Vagina (tissue), 2 donors: ENCODE results near the gene PPP2R3A. TPM values are rescaled to one million over a fixed set of nuclear protein-coding genes. Genes with fewer than 3 reads are reported as not detected.

ENCODE experiments used
- DNase-seq, 2 donors: peaks; one replicate each; pipeline ENCODE4 v3.0.0-alpha.2; 2017; ENCODE audit errors: extremely low spot score in 2 of 2
- H3K27ac ChIP-seq: fragments of 200-600 bp; sonication (generic); one replicate; pipeline ENCODE4 v1.5.1; 2019
- H3K27me3 ChIP-seq: fragments of 200-600 bp; sonication (generic); one replicate; pipeline ENCODE4 v1.5.1; 2019
- H3K36me3 ChIP-seq, 2 donors: fragments of 200-600 bp; sonication (generic); one replicate each; pipeline ENCODE4 v1.5.1; 2017 to 2019
- H3K4me1 ChIP-seq: fragments of 200-600 bp; sonication (generic); one replicate; pipeline ENCODE4 v1.5.1; 2019
- H3K4me3 ChIP-seq, 2 donors: fragments of 200-600 bp; sonication (generic); 1 replicate in 1 of 2; 2 replicates in 1 of 2; pipeline ENCODE4 v1.5.1; 2016 to 2019
- H3K9me3 ChIP-seq: fragments of 200-600 bp; sonication (generic); one replicate; pipeline ENCODE4 v1.5.1; 2019
- CTCF ChIP-seq, 3 experiments: fragments of 450-650 bp in 2 of 3; fragments of 200-600 bp in 1 of 3; sonication (generic) in 1 of 3; IDR thresholded peaks; one replicate each; pipeline ENCODE4 v1.5.1; 2017 to 2019; ENCODE audit warnings: antibody characterized with exemption in 3 of 3, mild to moderate bottlenecking in 2 of 3, moderate library complexity in 2 of 3
- POLR2A ChIP-seq, 2 donors: fragments of 450-650 bp; IDR thresholded peaks; one replicate each; pipeline ENCODE4 v1.6.1; 2017; ENCODE audit warnings: antibody characterized with exemption in 2 of 2, mild to moderate bottlenecking in 2 of 2, moderate library complexity in 2 of 2
- POLR2AphosphoS5 ChIP-seq, 2 donors: sonication (generic); formaldehyde crosslinking; IDR thresholded peaks; one replicate each; pipeline ENCODE4 v1.9.0; 2017; ENCODE audit warnings: antibody characterized with exemption in 2 of 2, mild to moderate bottlenecking in 2 of 2, low read depth in 1 of 2; ENCODE audit not compliant: insufficient read depth in 1 of 2
- intact Hi-C: fragments of 100-400 bp; cut with DNase I; formaldehyde crosslinking; loops from one replicate; pipeline ENCODE4 v1.15.1; 2023
- total RNA-seq: library from RNA; depleted of rRNA; stranded (reverse); fragments of >200 nt; gene quantifications from one replicate; pipeline ENCODE4 v1.2.3, GENCODE V29; 2016

Gene PPP2R3A
- total RNA-seq, 1 donor from 2014 or later, result 15.5 TPM

GRCh38 chr3:136146981-136147729 is 181.6 kb downstream of the PPP2R3A start:
- DNase-seq, result no peak
- intact Hi-C loops, result no loop called here
- Histone ChIP-seq H3K27ac (no peak overlapping the region), H3K27me3 (no peaks in the 10 kb centered on the region), H3K4me3 (no peak overlapping the region), H3K36me3 (peaks cover 0 to 19% of the 10 kb centered on the region in 2 donors), H3K4me1 (peaks cover 52% of the 10 kb centered on the region), H3K9me3 (no peaks in the 10 kb centered on the region)
- TF ChIP-seq POLR2AphosphoS5 (IDR thresholded peaks at IDR 0.05; ENCODE audit: insufficient read depth in 1 of 2, low read depth in 1 of 2) (no peak), POLR2A (IDR thresholded peaks at IDR 0.05) (no peak), CTCF (IDR thresholded peaks at IDR 0.05) (no peak)

GRCh38 chr3:136149667-136150066 is 184.1 kb downstream of the PPP2R3A start:
- intact Hi-C loops, result no loop called here
- Histone ChIP-seq H3K36me3 (peaks cover 0 to 20% of the 10 kb centered on the region in 2 donors), H3K9me3 (no peaks in the 10 kb centered on the region), H3K4me1 (peaks cover 67% of the 10 kb centered on the region), H3K27ac (no peak overlapping the region), H3K4me3 (no peak overlapping the region), H3K27me3 (no peaks in the 10 kb centered on the region)
- no peak for DNase-seq
- TF ChIP-seq POLR2A (IDR thresholded peaks at IDR 0.05) (no peak), POLR2AphosphoS5 (IDR thresholded peaks at IDR 0.05; ENCODE audit: insufficient read depth in 1 of 2, low read depth in 1 of 2) (no peak), CTCF (IDR thresholded peaks at IDR 0.05) (no peak)

- Histone ChIP-seq H3K4me3 (no peak overlapping the region), H3K36me3 (peaks cover 0 to 13% of the 10 kb centered on the region in 2 donors), H3K9me3 (no peaks in the 10 kb centered on the region), H3K4me1 (peaks cover 75% of the 10 kb centered on the region), H3K27ac (no peak overlapping the region), H3K27me3 (no peaks in the 10 kb centered on the region)
- intact Hi-C loops, result no loop called here
- no peak for DNase-seq
- TF ChIP-seq CTCF (IDR thresholded peaks at IDR 0.05) (no peak), POLR2AphosphoS5 (IDR thresholded peaks at IDR 0.05; ENCODE audit: insufficient read depth in 1 of 2, low read depth in 1 of 2) (no peak), POLR2A (IDR thresholded peaks at IDR 0.05) (no peak)
Measured at GRCh38 chr3:136151219-136151618, 185.7 kb downstream of the PPP2R3A start.

GRCh38 chr3:136152176-136152843 is 186.8 kb downstream of the PPP2R3A start:
- H3K27me3 ChIP-seq, result no peaks in the 10 kb centered on the region
- no peak overlapping the region for H3K4me3 ChIP-seq
- H3K4me1 ChIP-seq, result peaks cover 73% of the 10 kb centered on the region
- no peak overlapping the region for H3K27ac ChIP-seq
- no peak for DNase-seq
- TF ChIP-seq POLR2A (IDR thresholded peaks at IDR 0.05) (no peak), CTCF (IDR thresholded peaks at IDR 0.05) (no peak), POLR2AphosphoS5 (IDR thresholded peaks at IDR 0.05; ENCODE audit: insufficient read depth in 1 of 2, low read depth in 1 of 2) (no peak)
- no peaks in the 10 kb centered on the region for H3K9me3 ChIP-seq
- H3K36me3 ChIP-seq, result peaks cover 0 to 13% of the 10 kb centered on the region in 2 donors
- intact Hi-C loops, result no loop called here

GRCh38 chr3:136152963-136153362 is 187.4 kb downstream of the PPP2R3A start:
- Histone ChIP-seq H3K4me3 (no peak overlapping the region), H3K4me1 (peaks cover 69% of the 10 kb centered on the region), H3K27me3 (no peaks in the 10 kb centered on the region), H3K36me3 (peaks cover 0 to 13% of the 10 kb centered on the region in 2 donors), H3K27ac (no peak overlapping the region), H3K9me3 (no peaks in the 10 kb centered on the region)
- no peak for DNase-seq
- TF ChIP-seq POLR2AphosphoS5 (IDR thresholded peaks at IDR 0.05; ENCODE audit: insufficient read depth in 1 of 2, low read depth in 1 of 2) (no peak), POLR2A (IDR thresholded peaks at IDR 0.05) (no peak), CTCF (IDR thresholded peaks at IDR 0.05) (no peak)
- intact Hi-C loops, result no loop called here
